Middle frontal gyrus (tissue), 1 donor: Measurements from ENCODE around the gene CRACR2A.

Source experiments
- DNase-seq: peaks from one replicate; pipeline ENCODE4 v3.0.0-alpha.2; 2015; ENCODE audit warnings: low spot score; ENCODE audit errors: extremely low spot score

CRACR2A gene

DNA sequence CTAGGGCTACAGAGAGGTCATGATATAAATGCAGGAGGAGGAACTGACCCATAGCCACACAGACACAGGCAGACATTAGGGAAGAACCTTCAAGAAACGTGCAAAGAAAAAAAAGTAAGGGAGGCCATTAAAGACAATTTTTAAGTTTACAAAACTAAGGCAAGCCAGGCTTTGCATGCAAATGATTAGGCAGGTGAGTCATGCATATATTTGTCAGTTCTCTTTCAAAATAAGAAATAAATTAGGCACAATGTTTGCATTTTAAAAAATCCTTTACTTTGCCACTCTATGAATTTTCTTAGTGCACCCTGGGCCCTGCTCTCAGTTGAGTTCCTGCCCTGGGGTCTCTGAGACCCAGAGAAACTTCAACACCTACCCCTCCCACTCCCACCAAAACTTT lies 186.9 kb downstream of the CRACR2A start:
- no peak for DNase-seq
